Endothelial cell (in vitro differentiated cells): Measurements from ENCODE around the gene ADAMTS5. TPM values are rescaled to one million over a fixed set of nuclear protein-coding genes. Genes with fewer than 3 reads are reported as not detected.

Experiments used
- DNase-seq: peaks from one replicate; pipeline ENCODE4 v3.0.0; 2021; ENCODE audit warnings: low spot score
- H3K27ac Mint-ChIP-seq: one replicate; pipeline ENCODE4 v1.8.0; 2021; ENCODE audit warnings: mixed read lengths, inconsistent platforms; ENCODE audit not compliant: unreplicated experiment
- H3K27me3 Mint-ChIP-seq: one replicate; pipeline ENCODE4 v1.8.0; 2021; ENCODE audit warnings: mild to moderate bottlenecking, moderate library complexity, mixed read lengths, inconsistent platforms; ENCODE audit not compliant: unreplicated experiment
- H3K36me3 Mint-ChIP-seq: one replicate; pipeline ENCODE4 v1.8.0; 2021; ENCODE audit warnings: mild to moderate bottlenecking, low read depth, mixed read lengths, inconsistent platforms; ENCODE audit not compliant: unreplicated experiment
- H3K4me1 Mint-ChIP-seq: one replicate; pipeline ENCODE4 v1.8.0; 2021; ENCODE audit warnings: mild to moderate bottlenecking, mixed read lengths, inconsistent platforms; ENCODE audit not compliant: unreplicated experiment
- H3K4me3 Mint-ChIP-seq: one replicate; pipeline ENCODE4 v1.8.0; 2021; ENCODE audit warnings: mild to moderate bottlenecking, mixed read lengths, inconsistent platforms; ENCODE audit not compliant: unreplicated experiment
- H3K9me3 Mint-ChIP-seq: one replicate; pipeline ENCODE4 v1.8.0; 2021; ENCODE audit warnings: mixed read lengths, inconsistent platforms; ENCODE audit not compliant: unreplicated experiment
- long read RNA-seq: library from polyadenylated mRNA; unstranded; transcript quantifications from one replicate; pipeline ENCODE4 v2.0.0, GENCODE V29; 2020; ENCODE audit not compliant: unreplicated experiment
- total RNA-seq: library from RNA; stranded (reverse); fragmentation: NEBNext Ultra II Directional; extraction: Animal tissue kit (Norgen Biotek cat#: 25700); gene quantifications from one replicate; pipeline ENCODE4 v1.2.1, GENCODE V29; 2021; ENCODE audit not compliant: unreplicated experiment
- TF ChIP-seq, protein P1 (sequence below): fragments of 200-600 bp; sonication (generic); IDR thresholded peaks from one replicate; pipeline ENCODE4 v1.5.0; 2021; ENCODE audit warnings: antibody characterized with exemption; ENCODE audit not compliant: unreplicated experiment

Gene ADAMTS5
- 0.33 TPM for total RNA-seq
- long read RNA-seq: 0 reads

- DNase-seq: peak; percentile 60
- Mint-ChIP-seq H3K4me1 (peaks cover 7% of the 10 kb centered on the region), H3K9me3 (no peaks in the 10 kb centered on the region), H3K4me3 (peak within 1 kb of the TSS; percentile 92), H3K27ac (no peak within 1 kb of the TSS), H3K36me3 (no peaks in the 10 kb centered on the region), H3K27me3 (peaks cover 10% of the 10 kb centered on the region)
- TF ChIP-seq, protein P1, sequence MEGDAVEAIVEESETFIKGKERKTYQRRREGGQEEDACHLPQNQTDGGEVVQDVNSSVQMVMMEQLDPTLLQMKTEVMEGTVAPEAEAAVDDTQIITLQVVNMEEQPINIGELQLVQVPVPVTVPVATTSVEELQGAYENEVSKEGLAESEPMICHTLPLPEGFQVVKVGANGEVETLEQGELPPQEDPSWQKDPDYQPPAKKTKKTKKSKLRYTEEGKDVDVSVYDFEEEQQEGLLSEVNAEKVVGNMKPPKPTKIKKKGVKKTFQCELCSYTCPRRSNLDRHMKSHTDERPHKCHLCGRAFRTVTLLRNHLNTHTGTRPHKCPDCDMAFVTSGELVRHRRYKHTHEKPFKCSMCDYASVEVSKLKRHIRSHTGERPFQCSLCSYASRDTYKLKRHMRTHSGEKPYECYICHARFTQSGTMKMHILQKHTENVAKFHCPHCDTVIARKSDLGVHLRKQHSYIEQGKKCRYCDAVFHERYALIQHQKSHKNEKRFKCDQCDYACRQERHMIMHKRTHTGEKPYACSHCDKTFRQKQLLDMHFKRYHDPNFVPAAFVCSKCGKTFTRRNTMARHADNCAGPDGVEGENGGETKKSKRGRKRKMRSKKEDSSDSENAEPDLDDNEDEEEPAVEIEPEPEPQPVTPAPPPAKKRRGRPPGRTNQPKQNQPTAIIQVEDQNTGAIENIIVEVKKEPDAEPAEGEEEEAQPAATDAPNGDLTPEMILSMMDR: no peak
Measured at GRCh38 chr21:26967062-26967913, at the start of gene ADAMTS5. ADAMTS5 (minus strand) TSS chr21:26967088; CDS start chr21:26966391, 697 bp downstream.

DNA sequence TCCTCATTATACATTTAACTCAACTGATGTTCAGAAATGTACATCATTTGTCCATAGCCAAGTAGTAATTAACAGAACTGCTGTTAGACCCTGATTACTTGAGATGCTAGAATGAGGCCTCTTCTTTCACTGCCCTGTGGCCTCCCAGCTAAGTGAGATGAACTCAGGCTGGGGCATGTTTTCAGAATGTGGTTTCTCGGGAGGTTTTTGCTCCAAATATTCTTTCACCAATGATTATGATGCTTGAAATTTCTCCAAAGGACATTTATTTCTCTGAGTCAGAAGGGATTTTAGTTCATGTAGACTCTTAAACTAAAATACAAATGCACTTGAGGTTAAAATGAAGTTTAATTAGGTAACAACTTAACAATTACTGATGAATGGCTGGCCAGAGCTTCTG is 34.6 kb upstream of the ADAMTS5 start:
- H3K9me3 Mint-ChIP-seq: no peaks in the 10 kb centered on the region
- H3K4me1 Mint-ChIP-seq: no peaks in the 10 kb centered on the region
- no peak overlapping the region for H3K27ac Mint-ChIP-seq
- H3K4me3 Mint-ChIP-seq: no peak overlapping the region
- no peaks in the 10 kb centered on the region for H3K36me3 Mint-ChIP-seq
- DNase-seq: no peak
- TF ChIP-seq, protein P1: no peak
- H3K27me3 Mint-ChIP-seq: no peaks in the 10 kb centered on the region

- Mint-ChIP-seq H3K4me1 (no peaks in the 10 kb centered on the region), H3K4me3 (no peak overlapping the region), H3K27ac (no peak overlapping the region), H3K27me3 (no peaks in the 10 kb centered on the region), H3K36me3 (no peaks in the 10 kb centered on the region), H3K9me3 (no peaks in the 10 kb centered on the region)
- TF ChIP-seq, protein P1: no peak
- DNase-seq: no peak
Measured at GRCh38 chr21:26983576-26983975, 16.7 kb upstream of the ADAMTS5 start.

DNA sequence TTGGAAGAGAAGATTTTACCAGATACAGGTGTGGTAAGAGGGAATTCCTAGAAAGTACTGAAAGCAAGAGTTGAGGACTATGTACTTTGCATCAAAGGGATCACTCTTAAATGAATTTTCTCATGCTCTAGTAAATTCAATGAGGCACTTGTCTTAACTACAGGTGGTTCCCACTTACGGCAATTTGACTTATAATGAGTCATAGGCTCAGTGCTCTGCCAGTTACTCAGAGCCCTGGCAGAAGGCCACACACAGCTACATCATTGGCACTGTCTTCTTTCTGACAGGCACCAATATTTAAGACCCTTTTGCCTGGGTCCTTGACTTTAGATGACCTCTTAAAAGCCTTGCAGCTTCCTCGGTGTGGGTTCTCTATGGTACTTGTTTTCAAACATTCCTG is 15.9 kb upstream of the ADAMTS5 start:
- Mint-ChIP-seq H3K36me3 (no peaks in the 10 kb centered on the region), H3K4me1 (no peaks in the 10 kb centered on the region), H3K4me3 (no peak overlapping the region), H3K9me3 (no peaks in the 10 kb centered on the region), H3K27me3 (no peaks in the 10 kb centered on the region), H3K27ac (no peak overlapping the region)
- TF ChIP-seq, protein P1: no peak
- no peak for DNase-seq

DNA sequence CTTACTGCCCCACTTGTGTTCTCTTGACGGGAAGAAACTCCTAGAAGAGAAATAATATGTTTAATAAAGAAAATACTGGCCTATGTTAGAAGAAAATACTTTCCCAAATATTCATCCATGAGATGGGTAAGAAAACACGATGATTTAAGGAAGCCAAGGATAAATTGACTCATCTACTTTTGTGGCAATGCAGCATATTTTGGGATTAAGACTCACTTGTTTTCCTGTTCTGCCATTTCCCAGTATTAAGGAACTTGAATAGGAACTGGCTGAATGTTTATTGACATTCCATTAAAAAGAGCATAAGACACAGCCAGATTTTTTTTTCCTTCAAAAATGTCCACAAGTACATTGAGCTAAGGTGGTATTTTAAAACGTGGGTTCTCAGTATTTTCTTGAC is 10.9 kb upstream of the ADAMTS5 start:
- TF ChIP-seq, protein P1: no peak
- Mint-ChIP-seq H3K9me3 (no peaks in the 10 kb centered on the region), H3K4me3 (no peak overlapping the region), H3K27me3 (no peaks in the 10 kb centered on the region), H3K4me1 (no peaks in the 10 kb centered on the region), H3K36me3 (no peaks in the 10 kb centered on the region), H3K27ac (no peak overlapping the region)
- DNase-seq: no peak
